OCI-LY1 (cell line): Measurements from ENCODE around the gene CDH4.

Experiments
- H2AFZ ChIP-seq: fragments of 200-600 bp; sonication (generic), shearing (Covaris generic); 2 replicates; pipeline ENCODE4 v1.6.0; 2014; ENCODE audit warnings: antibody characterized with exemption, mild to moderate bottlenecking, low read length
- H3F3A ChIP-seq: fragments of 200-600 bp; sonication (generic), shearing (Covaris generic); 2 replicates; pipeline ENCODE4 v1.6.0; 2014; ENCODE audit warnings: mild to moderate bottlenecking, antibody characterized with exemption, low read length, moderate library complexity; ENCODE audit not compliant: insufficient read depth
- H3K27ac ChIP-seq: fragments of 200-600 bp; sonication (generic); 2 replicates; pipeline ENCODE4 v1.5.1; 2014; ENCODE audit warnings: low read length, mixed run types, mild to moderate bottlenecking, low read depth; ENCODE audit not compliant: poor library complexity, severe bottlenecking
- H3K27me3 ChIP-seq: fragments of 200-600 bp; sonication (generic); 2 replicates; pipeline ENCODE4 v1.6.0; 2014; ENCODE audit warnings: antibody characterized with exemption, mild to moderate bottlenecking, low read length, moderate library complexity; ENCODE audit not compliant: insufficient read depth
- H3K36me3 ChIP-seq: fragments of 200-600 bp; sonication (generic); 2 replicates; pipeline ENCODE4 v1.6.1; 2014; ENCODE audit warnings: mild to moderate bottlenecking, antibody characterized with exemption, low read length, moderate library complexity, mixed read lengths; ENCODE audit not compliant: insufficient read depth
- H3K4me1 ChIP-seq: fragments of 200-600 bp; sonication (generic); 2 replicates; pipeline ENCODE4 v1.5.1; 2014; ENCODE audit warnings: mild to moderate bottlenecking, low read length, moderate library complexity; ENCODE audit not compliant: insufficient read depth, severe bottlenecking
- H3K4me2 ChIP-seq: fragments of 200-600 bp; sonication (generic), shearing (Covaris generic); 2 replicates; pipeline ENCODE4 v1.6.1; 2014; ENCODE audit warnings: low read length
- H3K4me3 ChIP-seq: fragments of 200-600 bp; sonication (generic); 2 replicates; pipeline ENCODE4 v1.5.1; 2014; ENCODE audit warnings: low read length, low read depth, mild to moderate bottlenecking, mixed read lengths; ENCODE audit not compliant: poor library complexity, severe bottlenecking
- H3K79me2 ChIP-seq: fragments of 200-600 bp; shearing (Covaris generic); 2 replicates; pipeline ENCODE4 v1.6.1; 2016; ENCODE audit warnings: mixed run types, low read length, mixed read lengths; ENCODE audit not compliant: insufficient read depth
- H3K9ac ChIP-seq: fragments of 200-600 bp; sonication (generic), shearing (Covaris generic); 2 replicates; pipeline ENCODE4 v1.6.1; 2014; ENCODE audit warnings: mild to moderate bottlenecking, low read length, mixed read lengths
- H3K9me2 ChIP-seq: fragments of 200-600 bp; sonication (generic), shearing (Covaris generic); 2 replicates; pipeline ENCODE4 v1.6.1; 2014; ENCODE audit warnings: low read depth, mild to moderate bottlenecking, low read length, mixed read lengths
- H3K9me3 ChIP-seq: fragments of 200-600 bp; shearing (Covaris generic); 2 replicates; pipeline ENCODE4 v1.6.1; 2014; ENCODE audit warnings: low read length, mixed read lengths
- H4K20me1 ChIP-seq: fragments of 200-600 bp; sonication (generic), shearing (Covaris generic); 2 replicates; pipeline ENCODE4 v1.6.0; 2016; ENCODE audit warnings: mild to moderate bottlenecking, low read length; ENCODE audit not compliant: insufficient read depth
- CTCF ChIP-seq: fragments of 200-600 bp; sonication (generic), shearing (Covaris generic); IDR thresholded peaks from 2 replicates; pipeline ENCODE4 v1.5.1; 2017; ENCODE audit warnings: mild to moderate bottlenecking, antibody characterized with exemption, low read length, moderate library complexity, mixed read lengths
- EZH2 ChIP-seq: fragments of 200-600 bp; sonication (generic), shearing (Covaris generic); IDR thresholded peaks from 2 replicates; pipeline ENCODE4 v1.8.0; 2017; ENCODE audit warnings: borderline replicate concordance, mixed run types, mild to moderate bottlenecking, antibody characterized with exemption, low read length, moderate library complexity, mixed read lengths

Gene CDH4

GRCh38 chr20:61539706-61540360 lies 287.8 kb downstream of the CDH4 start:
- H3K9me2 ChIP-seq = no peaks in the 10 kb centered on the region
- H3K9ac ChIP-seq = no peak overlapping the region
- no peak overlapping the region for H3K27ac ChIP-seq
- TF ChIP-seq EZH2 = no peak
- TF ChIP-seq CTCF = no peak
- no peaks in the 10 kb centered on the region for H3K9me3 ChIP-seq
- H4K20me1 ChIP-seq = no peaks in the 10 kb centered on the region
- no peaks in the 10 kb centered on the region for H3K79me2 ChIP-seq
- H3K36me3 ChIP-seq = no peaks in the 10 kb centered on the region
- H3K4me2 ChIP-seq = no peak overlapping the region
- H2AFZ ChIP-seq = no peak overlapping the region
- no peaks in the 10 kb centered on the region for H3F3A ChIP-seq
- H3K4me3 ChIP-seq = no peak overlapping the region
- no peaks in the 10 kb centered on the region for H3K4me1 ChIP-seq
- 0 out of 2 replicates have a peak, but pooled peaks cover 2% of the 10 kb centered on the region for H3K27me3 ChIP-seq

- no peak overlapping the region for H3K4me3 ChIP-seq
- no peaks in the 10 kb centered on the region for H3K4me1 ChIP-seq
- H3K27me3 ChIP-seq = no peaks in the 10 kb centered on the region
- H3K9me3 ChIP-seq = no peaks in the 10 kb centered on the region
- no peak overlapping the region for H3K9ac ChIP-seq
- no peaks in the 10 kb centered on the region for H3F3A ChIP-seq
- no peak overlapping the region for H3K4me2 ChIP-seq
- H3K9me2 ChIP-seq = no peaks in the 10 kb centered on the region
- H3K79me2 ChIP-seq = no peaks in the 10 kb centered on the region
- no peaks in the 10 kb centered on the region for H4K20me1 ChIP-seq
- no peak overlapping the region for H3K27ac ChIP-seq
- no peak overlapping the region for H2AFZ ChIP-seq
- TF ChIP-seq CTCF = no peak
- no peak for TF ChIP-seq EZH2
- H3K36me3 ChIP-seq = no peaks in the 10 kb centered on the region
Observed at GRCh38 chr20:61541537-61541936, 289.5 kb downstream of the CDH4 start.

GRCh38 chr20:61543086-61543485 lies 291.0 kb downstream of the CDH4 start:
- H3K4me3 ChIP-seq = no peak overlapping the region
- no peaks in the 10 kb centered on the region for H3K4me1 ChIP-seq
- H3K27me3 ChIP-seq = no peaks in the 10 kb centered on the region
- H3K36me3 ChIP-seq = no peaks in the 10 kb centered on the region
- H3K9me2 ChIP-seq = no peaks in the 10 kb centered on the region
- H3K9ac ChIP-seq = no peak overlapping the region
- no peak for TF ChIP-seq CTCF
- no peak for TF ChIP-seq EZH2
- H3F3A ChIP-seq = no peaks in the 10 kb centered on the region
- no peaks in the 10 kb centered on the region for H3K79me2 ChIP-seq
- H2AFZ ChIP-seq = no peak overlapping the region
- no peaks in the 10 kb centered on the region for H4K20me1 ChIP-seq
- H3K4me2 ChIP-seq = no peak overlapping the region
- H3K27ac ChIP-seq = no peak overlapping the region
- no peaks in the 10 kb centered on the region for H3K9me3 ChIP-seq
